PFSK-1 (cell line): ENCODE data around the gene LINGO3.

ENCODE experiments used
- FOXP2 ChIP-seq: optimal IDR thresholded peaks from 2 replicates; pipeline ENCODE3; 2011; ENCODE audit warnings: borderline replicate concordance, control low read depth, inconsistent platforms; ENCODE audit not compliant: insufficient read depth; ENCODE audit errors: extremely low read length, extremely low read depth
- POLR2AphosphoS5 ChIP-seq: IDR thresholded peaks from 2 replicates; pipeline ENCODE4 v1.6.1; 2012; ENCODE audit warnings: low read depth, mild to moderate bottlenecking, control low read depth, low read length, moderate library complexity
- SIN3A ChIP-seq: IDR thresholded peaks from 2 replicates; pipeline ENCODE4 v1.6.1; 2012; ENCODE audit warnings: mild to moderate bottlenecking, low read length, moderate library complexity, borderline replicate concordance; ENCODE audit not compliant: insufficient read depth
- TAF1 ChIP-seq: IDR thresholded peaks from 2 replicates; pipeline ENCODE4 v1.6.1; 2012; ENCODE audit warnings: low read length, control low read depth, borderline replicate concordance; ENCODE audit not compliant: insufficient read depth
- TF ChIP-seq, protein P1 (sequence below), 2 experiments: IDR thresholded peaks; 2 replicates each; pipeline versions ENCODE4 v1.6.1 to v1.8.0; 2011 to 2012; ENCODE audit warnings: low read depth in 2 of 2, low read length in 2 of 2, control low read depth in 1 of 2, inconsistent platforms in 1 of 2, mild to moderate bottlenecking in 1 of 2, moderate library complexity in 1 of 2; ENCODE audit not compliant: insufficient read depth in 1 of 2

Gene LINGO3

DNA sequence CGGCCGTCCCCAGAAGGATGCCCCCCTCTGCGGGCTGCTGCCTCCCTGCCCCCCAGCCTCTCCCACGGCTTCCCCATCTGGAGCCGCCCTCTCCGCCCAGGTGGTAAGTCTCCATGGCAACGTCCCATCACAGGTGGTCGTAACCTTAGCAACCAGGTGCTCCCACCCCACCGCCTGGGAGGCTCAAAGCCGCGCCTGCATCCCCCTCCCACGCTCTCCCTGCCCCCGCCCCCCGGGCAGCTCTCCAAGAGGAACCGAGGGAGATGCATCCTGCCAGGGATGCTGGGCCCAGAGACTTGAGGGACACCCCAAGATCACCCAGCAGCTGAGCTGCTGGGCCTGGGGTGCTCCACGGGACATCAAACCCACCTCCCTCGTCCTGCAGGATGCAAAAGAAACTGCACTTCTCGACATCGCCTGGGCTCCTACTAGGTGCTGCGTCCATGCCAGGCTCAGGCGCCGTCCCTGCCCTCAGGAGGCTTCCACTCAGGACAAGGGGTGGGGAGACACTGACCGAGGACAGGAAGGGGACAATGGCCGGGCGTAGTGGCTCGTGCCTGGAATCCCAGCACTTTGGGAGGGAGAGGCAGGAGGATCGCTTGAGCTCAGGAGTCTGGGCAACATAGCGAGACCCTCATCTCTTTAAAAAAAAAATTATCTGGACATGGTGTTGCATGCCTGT lies 5.0 kb upstream of the LINGO3 start:
- TF ChIP-seq TAF1 (no peak), POLR2AphosphoS5 (no peak)
- TF ChIP-seq, protein P1, sequence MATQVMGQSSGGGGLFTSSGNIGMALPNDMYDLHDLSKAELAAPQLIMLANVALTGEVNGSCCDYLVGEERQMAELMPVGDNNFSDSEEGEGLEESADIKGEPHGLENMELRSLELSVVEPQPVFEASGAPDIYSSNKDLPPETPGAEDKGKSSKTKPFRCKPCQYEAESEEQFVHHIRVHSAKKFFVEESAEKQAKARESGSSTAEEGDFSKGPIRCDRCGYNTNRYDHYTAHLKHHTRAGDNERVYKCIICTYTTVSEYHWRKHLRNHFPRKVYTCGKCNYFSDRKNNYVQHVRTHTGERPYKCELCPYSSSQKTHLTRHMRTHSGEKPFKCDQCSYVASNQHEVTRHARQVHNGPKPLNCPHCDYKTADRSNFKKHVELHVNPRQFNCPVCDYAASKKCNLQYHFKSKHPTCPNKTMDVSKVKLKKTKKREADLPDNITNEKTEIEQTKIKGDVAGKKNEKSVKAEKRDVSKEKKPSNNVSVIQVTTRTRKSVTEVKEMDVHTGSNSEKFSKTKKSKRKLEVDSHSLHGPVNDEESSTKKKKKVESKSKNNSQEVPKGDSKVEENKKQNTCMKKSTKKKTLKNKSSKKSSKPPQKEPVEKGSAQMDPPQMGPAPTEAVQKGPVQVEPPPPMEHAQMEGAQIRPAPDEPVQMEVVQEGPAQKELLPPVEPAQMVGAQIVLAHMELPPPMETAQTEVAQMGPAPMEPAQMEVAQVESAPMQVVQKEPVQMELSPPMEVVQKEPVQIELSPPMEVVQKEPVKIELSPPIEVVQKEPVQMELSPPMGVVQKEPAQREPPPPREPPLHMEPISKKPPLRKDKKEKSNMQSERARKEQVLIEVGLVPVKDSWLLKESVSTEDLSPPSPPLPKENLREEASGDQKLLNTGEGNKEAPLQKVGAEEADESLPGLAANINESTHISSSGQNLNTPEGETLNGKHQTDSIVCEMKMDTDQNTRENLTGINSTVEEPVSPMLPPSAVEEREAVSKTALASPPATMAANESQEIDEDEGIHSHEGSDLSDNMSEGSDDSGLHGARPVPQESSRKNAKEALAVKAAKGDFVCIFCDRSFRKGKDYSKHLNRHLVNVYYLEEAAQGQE (IDR thresholded peaks at IDR 0.05; ENCODE audit: insufficient read depth in 1 of 2, low read depth in 2 of 2, low read length in 2 of 2) = no peak

DNA sequence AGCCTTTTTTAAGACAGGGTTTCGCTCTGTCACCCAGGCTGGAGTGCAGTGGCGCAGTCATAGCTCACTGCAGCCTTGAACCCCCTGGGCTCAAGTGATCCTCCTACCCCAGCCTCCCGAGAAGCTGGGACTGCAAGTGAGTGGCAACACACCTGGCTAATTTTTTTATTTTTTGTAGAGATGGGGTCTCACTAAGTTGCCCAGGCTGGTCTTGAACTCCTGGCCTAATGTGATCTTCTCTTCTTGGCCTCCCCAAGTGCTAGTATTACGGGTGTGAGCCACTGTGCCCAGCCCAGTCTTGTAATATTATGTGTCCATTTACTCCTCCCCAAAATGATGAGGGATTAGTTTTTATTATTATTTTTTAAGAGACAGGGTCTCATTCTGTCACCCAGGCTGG lies 3.1 kb upstream of the LINGO3 start:
- TF ChIP-seq SIN3A (no peak), POLR2AphosphoS5 (no peak), TAF1 (no peak), FOXP2 (no peak)
- TF ChIP-seq, protein P1 (IDR thresholded peaks at IDR 0.05; ENCODE audit: insufficient read depth in 1 of 2, low read depth in 2 of 2, low read length in 2 of 2) = no peak

DNA sequence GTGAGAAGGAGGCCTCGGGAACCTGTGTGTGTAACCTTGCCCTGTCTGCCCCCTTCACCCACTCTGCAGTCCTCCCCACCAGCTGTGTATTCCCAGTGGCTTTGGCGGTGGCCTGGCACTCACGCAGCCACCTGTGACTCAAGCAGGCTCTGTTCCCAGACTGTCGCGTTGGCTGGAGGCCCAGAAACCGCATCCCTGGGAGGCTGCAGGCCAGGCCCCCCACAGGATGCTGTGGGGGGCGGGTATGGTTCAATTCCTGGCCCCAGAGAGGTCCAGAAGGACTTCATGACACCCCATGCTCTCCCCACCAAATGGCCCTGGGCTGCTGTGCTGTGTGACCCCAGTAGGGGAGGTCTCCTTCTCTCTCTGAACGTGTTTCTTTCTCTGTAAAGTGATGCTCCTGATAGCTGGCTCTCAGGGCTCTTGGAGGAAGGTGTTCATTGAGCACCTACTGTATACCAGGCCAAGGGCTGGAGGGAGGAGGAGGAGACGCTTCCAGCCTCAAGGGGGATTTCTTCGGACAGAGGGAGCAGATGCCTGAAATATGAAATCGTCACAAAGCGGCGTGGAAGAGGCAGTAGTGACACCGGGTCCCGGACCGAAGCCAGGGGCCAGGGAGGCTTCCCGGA lies 1.9 kb upstream of the LINGO3 start:
- TF ChIP-seq POLR2AphosphoS5 = no peak
- TF ChIP-seq FOXP2 = peak; percentile 22
- TF ChIP-seq SIN3A = no peak
- TF ChIP-seq TAF1 = no peak
- TF ChIP-seq, protein P1 (IDR thresholded peaks at IDR 0.05; ENCODE audit: insufficient read depth in 1 of 2, low read depth in 2 of 2, low read length in 2 of 2) = no peak

DNA sequence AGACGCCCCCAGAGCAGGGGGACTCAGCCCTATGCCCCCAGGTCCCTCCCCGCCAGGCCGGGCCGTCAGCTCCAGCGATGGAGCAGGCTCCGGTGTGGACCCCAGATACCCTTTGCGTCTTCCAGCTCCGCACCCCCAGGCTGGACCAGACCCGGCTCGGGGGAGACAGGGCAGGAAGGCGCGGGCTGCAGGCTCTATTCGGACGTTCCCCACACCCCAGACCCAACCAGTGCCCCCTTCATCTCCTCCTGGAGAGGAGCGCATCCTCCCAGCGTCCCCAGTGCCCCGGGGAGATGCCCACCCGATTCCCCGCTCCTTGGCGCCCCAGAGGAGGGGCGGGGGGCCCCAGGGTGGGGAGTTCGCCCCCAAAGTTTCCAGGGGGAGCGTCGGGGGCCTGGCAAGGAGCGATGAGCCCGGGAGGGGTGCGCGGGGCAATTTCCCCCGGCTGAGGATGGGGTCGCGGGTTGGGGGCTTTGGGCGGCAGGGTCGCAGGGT lies 389 bp downstream of the LINGO3 start:
- no peak for TF ChIP-seq TAF1
- no peak for TF ChIP-seq SIN3A

DNA sequence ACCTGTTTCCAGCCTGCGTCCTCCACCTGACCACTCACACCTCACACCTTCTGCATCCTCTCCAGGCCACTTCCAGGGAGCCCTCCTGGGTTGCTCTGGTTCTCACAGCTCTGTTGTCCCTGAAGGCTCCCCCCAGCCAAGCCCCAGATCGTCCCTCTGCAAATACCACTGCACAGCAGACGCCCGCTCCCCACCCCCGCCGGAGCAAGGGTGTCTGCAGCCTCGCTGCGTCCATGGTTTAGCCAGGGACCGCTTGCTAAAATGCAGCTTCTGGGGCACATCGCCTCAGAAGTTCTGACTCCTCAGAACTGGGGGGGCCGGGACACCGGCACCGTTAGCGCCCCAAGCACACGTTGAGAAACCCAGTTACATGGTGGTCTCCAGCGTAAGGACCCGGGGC lies 983 bp downstream of the LINGO3 start:
- no peak for TF ChIP-seq TAF1

DNA sequence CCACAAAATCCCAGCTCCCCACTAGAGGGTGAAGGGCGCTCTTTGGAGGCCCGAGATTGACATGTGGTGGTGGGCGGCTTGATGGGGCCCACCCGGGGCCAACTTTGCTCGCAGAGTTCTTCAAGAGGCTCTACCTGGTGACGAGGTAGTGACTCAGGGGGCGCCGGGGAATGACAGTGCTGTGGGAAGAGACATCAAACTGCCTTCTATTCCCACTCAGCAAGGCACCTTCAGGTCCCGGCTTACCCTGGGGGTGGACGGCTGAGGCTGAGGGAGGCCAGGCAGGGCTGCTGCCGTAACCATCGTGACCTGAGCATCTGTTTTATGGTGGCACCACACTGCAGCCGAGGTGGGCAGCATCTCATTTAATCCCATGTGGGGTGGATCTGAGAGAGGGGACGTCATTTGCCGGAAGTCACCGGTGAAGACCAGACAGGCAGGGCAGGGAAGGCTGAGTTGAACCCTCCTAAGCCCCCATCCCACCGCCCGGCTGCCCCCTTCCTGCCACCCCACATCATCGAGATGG lies 1.6 kb downstream of the LINGO3 start:
- TF ChIP-seq SIN3A = no peak
- TF ChIP-seq POLR2AphosphoS5 = no peak
- TF ChIP-seq, protein P1 (IDR thresholded peaks at IDR 0.05; ENCODE audit: insufficient read depth in 1 of 2, low read depth in 2 of 2, low read length in 2 of 2) = no peak
- no peak for TF ChIP-seq FOXP2
- TF ChIP-seq TAF1 = no peak
